T-helper 2 cell (primary cell): Measurements from ENCODE around the gene MARVELD2.

Source experiments
- DNase-seq, 5 experiments: peaks; one replicate each; pipeline versions ENCODE4 v3.0.0 to v3.0.0-alpha.2; 2012 to 2022

The MARVELD2 gene

DNA sequence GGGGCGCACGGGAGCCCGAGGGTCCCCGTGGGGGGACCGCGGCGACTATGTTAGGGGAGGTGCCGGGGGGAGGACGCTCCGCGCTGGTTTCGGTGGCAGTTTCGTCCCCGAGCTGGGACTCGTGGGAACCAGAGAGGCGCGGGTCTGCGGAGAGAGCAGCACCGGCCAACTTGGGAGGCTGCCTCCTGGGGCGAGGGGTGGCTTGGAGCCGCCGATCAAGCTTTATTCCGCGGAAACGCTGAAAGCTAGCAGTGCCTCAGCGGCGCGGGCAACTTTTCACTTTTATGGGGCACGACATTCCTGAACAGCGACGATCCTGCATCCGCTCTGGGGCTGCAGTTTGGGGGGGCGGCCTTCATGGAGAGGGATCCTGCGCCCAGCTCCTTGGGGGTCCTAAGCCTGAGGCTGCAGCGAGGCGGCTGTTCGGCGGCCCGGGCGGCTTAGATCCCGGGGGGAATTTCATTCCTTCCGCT is 78.0 kb downstream of the MARVELD2 start:
- peak in 1 of 5 experiments; percentile 28 for DNase-seq

DNA sequence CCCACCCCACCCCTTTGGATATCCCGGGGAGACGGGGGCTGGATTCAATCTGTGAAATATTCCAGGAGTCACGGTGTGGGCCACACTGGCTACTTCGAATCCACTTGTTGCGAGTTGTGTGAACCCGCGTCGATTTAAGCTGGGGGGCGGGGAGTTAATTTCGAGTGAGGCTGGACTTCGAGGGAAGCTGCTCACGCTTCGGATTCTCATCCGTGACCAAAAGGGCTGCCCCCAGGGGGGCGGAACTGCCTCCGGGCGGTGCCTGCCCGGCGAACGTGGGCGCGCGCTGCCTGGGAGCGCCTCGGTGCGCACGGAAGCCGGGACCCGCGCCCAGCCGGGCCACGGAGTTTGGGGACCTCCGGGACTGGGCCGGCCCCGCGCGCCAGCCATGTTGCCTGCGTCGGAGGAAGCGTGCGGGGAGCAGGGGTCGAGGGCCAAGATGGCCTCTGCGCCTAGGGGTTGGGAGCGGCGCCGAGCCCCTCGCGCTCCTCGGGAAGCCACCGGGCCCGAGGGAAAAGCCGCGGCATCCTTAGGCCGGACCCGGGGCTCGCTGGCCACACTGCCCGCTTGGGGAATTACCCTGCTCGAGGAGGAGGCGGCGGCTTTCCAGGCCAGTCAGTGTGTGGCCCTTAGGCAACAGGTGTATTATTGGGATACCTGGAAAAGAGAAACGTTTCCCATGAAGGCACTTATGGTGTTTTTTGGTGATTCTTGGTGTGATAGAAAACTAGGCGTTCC is 78.6 kb downstream of the MARVELD2 start:
- peak in 1 of 5 experiments; percentile 21 for DNase-seq
